Mammary epithelial cell (primary cell): ENCODE data around the gene PCNX2.

Experiments used
- EZH2 ChIP-seq: IDR thresholded peaks from 2 replicates; pipeline ENCODE4 v1.6.1; 2012; ENCODE audit warnings: low read length, inconsistent platforms, borderline replicate concordance
- TF ChIP-seq, protein P1 (sequence below), 2 donors: IDR thresholded peaks in 1 of 2; conservative IDR thresholded peaks in 1 of 2; 2 replicates each; pipeline ENCODE4 v1.5.1; 2011 to 2012; ENCODE audit warnings: inconsistent platforms in 2 of 2, low read length in 2 of 2, mild to moderate bottlenecking in 2 of 2, control low read depth in 1 of 2, low read depth in 1 of 2; ENCODE audit not compliant: insufficient read depth in 1 of 2; ENCODE audit errors: extremely low read depth in 1 of 2

DNA sequence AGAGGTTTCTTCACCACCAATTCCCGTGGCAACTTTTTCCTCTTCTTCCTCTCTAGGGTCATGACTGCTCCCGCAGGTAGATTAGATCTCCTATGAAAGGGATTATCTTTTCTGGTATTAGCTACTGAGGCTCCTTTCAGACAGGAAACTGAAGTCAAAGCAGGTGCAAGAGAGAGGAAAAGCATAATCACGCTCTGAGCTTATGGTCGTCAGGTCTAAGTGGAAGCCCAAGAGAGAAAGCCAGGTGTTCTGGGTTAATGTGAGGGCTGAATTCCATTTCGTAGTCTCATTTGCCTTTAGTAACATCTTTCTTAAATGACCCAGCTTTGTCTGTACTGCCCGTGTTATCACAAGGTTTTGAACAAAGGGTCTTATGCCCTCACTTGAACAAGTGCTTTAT, 23.7 kb upstream of the PCNX2 start:
- TF ChIP-seq, protein P1, sequence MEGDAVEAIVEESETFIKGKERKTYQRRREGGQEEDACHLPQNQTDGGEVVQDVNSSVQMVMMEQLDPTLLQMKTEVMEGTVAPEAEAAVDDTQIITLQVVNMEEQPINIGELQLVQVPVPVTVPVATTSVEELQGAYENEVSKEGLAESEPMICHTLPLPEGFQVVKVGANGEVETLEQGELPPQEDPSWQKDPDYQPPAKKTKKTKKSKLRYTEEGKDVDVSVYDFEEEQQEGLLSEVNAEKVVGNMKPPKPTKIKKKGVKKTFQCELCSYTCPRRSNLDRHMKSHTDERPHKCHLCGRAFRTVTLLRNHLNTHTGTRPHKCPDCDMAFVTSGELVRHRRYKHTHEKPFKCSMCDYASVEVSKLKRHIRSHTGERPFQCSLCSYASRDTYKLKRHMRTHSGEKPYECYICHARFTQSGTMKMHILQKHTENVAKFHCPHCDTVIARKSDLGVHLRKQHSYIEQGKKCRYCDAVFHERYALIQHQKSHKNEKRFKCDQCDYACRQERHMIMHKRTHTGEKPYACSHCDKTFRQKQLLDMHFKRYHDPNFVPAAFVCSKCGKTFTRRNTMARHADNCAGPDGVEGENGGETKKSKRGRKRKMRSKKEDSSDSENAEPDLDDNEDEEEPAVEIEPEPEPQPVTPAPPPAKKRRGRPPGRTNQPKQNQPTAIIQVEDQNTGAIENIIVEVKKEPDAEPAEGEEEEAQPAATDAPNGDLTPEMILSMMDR (conservative IDR thresholded peaks at IDR 0.05 in 1 of 2, IDR thresholded peaks at IDR 0.05 in 1 of 2; ENCODE audit: extremely low read depth in 1 of 2, insufficient read depth in 1 of 2, low read depth in 1 of 2, low read length in 2 of 2), result no peak
- no peak for TF ChIP-seq EZH2
